GM10266 (cell line): ENCODE measurements around the gene SCOC.
"Not testable (repeated sequence)": the region's sequence is repeated elsewhere in the genome, so short reads cannot be mapped to it uniquely, and the experiment has no call there.

Source experiments
- DNase-seq: peaks from one replicate; pipeline ENCODE4 v3.0.0; 2012; ENCODE audit errors: extremely low spot score
- CTCF ChIP-seq: IDR thresholded peaks from 2 replicates; pipeline ENCODE4 v1.5.1; 2012; ENCODE audit warnings: mild to moderate bottlenecking, low read depth; ENCODE audit not compliant: control insufficient read depth, insufficient read depth; ENCODE audit errors: missing control alignments

Gene SCOC

DNA sequence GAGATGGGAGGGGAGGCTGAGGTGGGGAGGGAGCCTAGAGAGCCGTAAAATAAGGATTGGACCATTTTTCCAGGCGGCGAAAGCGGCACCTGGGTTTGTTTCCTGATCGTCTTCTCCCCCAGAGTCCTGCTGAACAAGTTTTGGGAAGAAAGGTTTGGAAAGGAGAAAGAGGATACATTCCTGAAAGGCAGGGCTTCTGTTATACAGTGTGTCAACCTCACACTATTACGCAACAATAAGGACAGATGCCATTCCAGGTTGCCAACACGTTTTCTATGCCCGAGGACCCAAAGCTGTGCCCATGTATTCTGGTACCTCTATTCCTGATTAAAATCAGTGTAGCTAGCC is 658 bp downstream of the SCOC start:
- DNase-seq: no peak
- TF ChIP-seq CTCF: no peak

GRCh38 chr4:140382732-140383131 is 9.3 kb downstream of the SCOC start:
- no peak for TF ChIP-seq CTCF
- no peak for DNase-seq

DNA sequence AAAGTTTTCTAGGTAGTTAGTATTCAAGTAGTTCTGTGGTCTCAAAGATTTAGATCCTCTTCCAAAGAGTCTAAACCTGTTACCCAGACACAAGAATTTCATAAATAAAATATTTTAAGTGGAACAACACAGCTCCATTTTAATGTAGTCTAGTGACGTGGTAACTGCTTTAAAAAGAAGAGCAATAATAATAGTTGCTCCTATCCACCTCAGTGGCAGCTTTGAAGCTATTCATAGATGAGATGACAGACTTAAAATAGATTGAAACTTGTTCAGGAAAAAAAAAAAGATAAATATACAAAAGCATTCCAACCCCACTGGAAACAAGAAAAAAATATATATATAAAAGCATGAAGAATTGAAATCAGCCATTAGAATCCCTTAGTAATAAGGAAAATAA is 14.6 kb downstream of the SCOC start:
- DNase-seq: no peak

DNA sequence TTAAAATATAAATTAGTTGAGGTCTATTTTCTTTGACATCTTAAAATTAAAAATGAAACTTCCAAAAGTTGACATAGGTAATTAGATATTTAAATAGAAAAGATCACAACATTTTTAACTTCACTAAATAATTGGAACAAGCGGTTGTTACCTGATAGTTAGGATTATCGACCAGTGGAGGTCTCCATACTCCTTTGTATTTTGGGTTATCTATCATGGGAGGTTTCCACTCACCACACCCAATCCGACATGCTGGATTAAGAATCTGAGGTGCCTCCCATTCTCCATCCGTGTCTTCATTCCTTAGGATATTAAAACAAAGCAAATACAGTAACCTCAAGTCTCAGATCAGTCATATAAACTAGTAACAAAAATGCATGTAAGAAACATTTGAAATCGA is 22.2 kb downstream of the SCOC start:
- no peak for DNase-seq
- no peak for TF ChIP-seq CTCF

More for the DNA sequence above, 14.6 kb downstream of the SCOC start:
- TF ChIP-seq CTCF: no peak

GRCh38 chr4:140400111-140400510 is 26.7 kb downstream of the SCOC start:
- no peak for TF ChIP-seq CTCF
- DNase-seq: no peak

DNA sequence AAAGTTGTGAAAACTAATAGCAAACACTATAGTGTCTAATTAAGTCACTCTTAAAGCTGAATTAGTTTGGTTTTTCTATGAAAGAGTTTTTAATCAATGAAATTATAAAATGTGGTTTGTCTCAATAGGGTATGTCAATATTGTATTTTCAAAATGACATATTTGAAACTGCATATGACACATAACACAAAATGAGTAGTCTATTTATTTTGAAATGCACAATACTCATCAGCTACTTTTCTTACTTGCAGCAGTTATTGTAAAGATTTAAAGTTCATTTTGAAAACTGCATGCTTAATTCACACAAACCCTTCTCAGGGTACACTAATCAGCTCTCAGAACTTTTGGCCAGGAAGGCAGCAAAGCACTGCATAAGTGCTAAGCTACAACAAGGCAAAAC is 32.8 kb downstream of the SCOC start:
- no peak for TF ChIP-seq CTCF
- DNase-seq: no peak

- no peak for TF ChIP-seq CTCF
- no peak for DNase-seq
Measured at GRCh38 chr4:140408974-140409373, 35.5 kb downstream of the SCOC start.

DNA sequence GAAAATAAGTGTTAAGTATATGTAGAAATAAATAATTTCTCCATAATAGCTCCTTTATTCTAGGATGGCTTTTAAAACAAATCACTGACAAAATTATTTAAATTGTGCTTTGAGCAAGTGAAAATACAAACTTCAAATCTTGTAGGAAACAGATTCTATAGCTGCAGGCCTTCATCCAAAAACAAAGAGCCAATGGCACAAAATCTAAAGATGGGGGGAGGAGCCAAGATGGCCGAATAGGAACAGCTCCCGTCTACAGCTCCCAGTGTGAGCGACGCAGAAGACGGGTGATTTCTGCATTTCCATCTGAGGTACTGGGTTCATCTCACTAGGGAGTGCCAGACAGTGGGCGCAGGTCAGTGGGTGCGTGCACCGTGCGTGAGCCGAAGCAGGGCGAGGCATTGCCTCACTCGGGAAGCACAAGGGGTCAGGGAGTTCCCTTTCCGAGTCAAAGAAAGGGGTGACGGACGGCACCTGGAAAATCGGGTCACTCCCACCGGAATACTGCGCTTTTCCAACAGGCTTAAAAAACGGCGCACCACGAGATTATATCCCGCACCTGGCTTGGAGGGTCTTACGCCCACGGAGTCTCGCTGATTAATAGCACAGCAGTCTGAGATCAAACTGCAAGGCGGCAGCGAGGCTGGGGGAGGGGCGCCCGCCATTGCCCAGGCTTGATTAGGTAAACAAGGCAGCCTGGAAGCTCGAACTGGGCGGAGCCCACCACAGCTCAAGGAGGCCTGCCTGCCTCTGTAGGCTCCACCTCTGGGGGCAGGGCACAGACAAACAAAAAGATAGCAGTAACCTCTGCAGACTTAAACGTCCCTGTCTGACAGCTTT is 39.9 kb downstream of the SCOC start:
- not testable (repeated sequence) for DNase-seq
